Neural cell (in vitro differentiated cells): ENCODE data around the gene TGM5. TPM values are rescaled to one million over a fixed set of nuclear protein-coding genes. Genes with fewer than 3 reads are reported as not detected.
"Not testable (repeated sequence)": the region's sequence is repeated elsewhere in the genome, so short reads cannot be mapped to it uniquely, and the experiment has no call there.

Source experiments
- H2AFZ ChIP-seq: fragments of 200-600, 300-800 bp; sonication (generic), shearing (Covaris generic); 2 replicates; pipeline ENCODE4 v1.6.0; 2014; ENCODE audit warnings: low read depth, mild to moderate bottlenecking, antibody characterized with exemption, low read length, moderate library complexity
- H3F3A ChIP-seq: fragments of 200-600 bp; shearing (Covaris generic); 2 replicates; pipeline ENCODE4 v1.6.1; 2016; ENCODE audit warnings: mild to moderate bottlenecking, moderate library complexity, mixed read lengths, antibody characterized with exemption, low read length; ENCODE audit not compliant: insufficient read depth, poor library complexity, severe bottlenecking
- H3K27ac ChIP-seq: fragments of 200-600, 300-800 bp; sonication (generic), shearing (Covaris generic); 2 replicates; pipeline ENCODE4 v1.5.1; 2014; ENCODE audit warnings: mild to moderate bottlenecking, low read length, moderate library complexity
- H3K27me3 ChIP-seq: fragments of 300-800, 200-600 bp; sonication (generic), shearing (Covaris generic); 2 replicates; pipeline ENCODE4 v1.6.0; 2014; ENCODE audit warnings: mild to moderate bottlenecking, low read depth, low read length, moderate library complexity; ENCODE audit not compliant: insufficient read depth
- H3K36me3 ChIP-seq: fragments of 300-800, 200-600 bp; sonication (generic), shearing (Covaris generic); 2 replicates; pipeline ENCODE4 v1.5.1; 2014; ENCODE audit warnings: mild to moderate bottlenecking, antibody characterized with exemption, low read length, moderate library complexity; ENCODE audit not compliant: insufficient read depth
- H3K4me2 ChIP-seq: fragments of 300-800, 200-600 bp; sonication (generic), shearing (Covaris generic); 2 replicates; pipeline ENCODE4 v1.6.0; 2014; ENCODE audit warnings: mild to moderate bottlenecking, low read length
- H3K4me3 ChIP-seq: fragments of 300-800, 200-600 bp; sonication (generic), shearing (Covaris generic); 2 replicates; pipeline ENCODE4 v1.5.1; 2014; ENCODE audit warnings: mild to moderate bottlenecking, low read length, moderate library complexity
- H3K79me2 ChIP-seq: fragments of 200-600 bp; shearing (Covaris generic); replicated peaks from 2 replicates; pipeline ENCODE4 v1.6.0; 2014; ENCODE audit warnings: mild to moderate bottlenecking, low read length, moderate library complexity; ENCODE audit not compliant: insufficient read depth
- H3K9ac ChIP-seq: fragments of 300-800, 200-600 bp; sonication (generic), shearing (Covaris generic); 2 replicates; pipeline ENCODE4 v1.6.1; 2016; ENCODE audit warnings: mild to moderate bottlenecking, low read length, mixed read lengths
- H3K9me2 ChIP-seq: fragments of 200-600 bp; shearing (Covaris generic); 2 replicates; pipeline ENCODE4 v1.6.1; 2016; ENCODE audit warnings: mild to moderate bottlenecking, low read length, mixed read lengths; ENCODE audit not compliant: insufficient read depth
- H3K9me3 ChIP-seq: fragments of 200-600, 300-800 bp; sonication (generic), shearing (Covaris generic); 2 replicates; pipeline ENCODE4 v1.6.1; 2016; ENCODE audit warnings: mild to moderate bottlenecking, mixed run types, low read length, moderate library complexity, mixed read lengths
- H4K20me1 ChIP-seq: fragments of 200-600 bp; shearing (Covaris generic); 2 replicates; pipeline ENCODE4 v1.6.1; 2016; ENCODE audit warnings: mild to moderate bottlenecking, mixed run types; ENCODE audit not compliant: insufficient read depth
- CTCF ChIP-seq: fragments of 450-650 bp; IDR thresholded peaks from 2 replicates; pipeline ENCODE4 v1.5.1; 2014; ENCODE audit warnings: antibody characterized with exemption, mild to moderate bottlenecking, moderate library complexity; ENCODE audit not compliant: poor library complexity, severe bottlenecking
- EP300 ChIP-seq: fragments of 450-650 bp; conservative IDR thresholded peaks from 2 replicates; pipeline ENCODE4 v1.6.1; 2014; ENCODE audit warnings: antibody characterized with exemption, mild to moderate bottlenecking, moderate library complexity; ENCODE audit not compliant: poor library complexity, severe bottlenecking
- EZH2 ChIP-seq: fragments of 200-600, 300-800 bp; shearing (Covaris generic), sonication (generic); IDR thresholded peaks from 2 replicates; pipeline ENCODE4 v1.6.1; 2014; ENCODE audit warnings: antibody characterized with exemption, low read length, borderline replicate concordance, mild to moderate bottlenecking; ENCODE audit not compliant: insufficient read depth, poor library complexity, severe bottlenecking
- MXI1 ChIP-seq: fragments of 450-650 bp; conservative IDR thresholded peaks from 2 replicates; pipeline ENCODE4 v1.6.1; 2014; ENCODE audit warnings: antibody characterized with exemption, mild to moderate bottlenecking; ENCODE audit not compliant: poor library complexity, severe bottlenecking
- POLR2AphosphoS5 ChIP-seq: IDR thresholded peaks from 2 replicates; pipeline ENCODE4 v1.6.1; 2012
- RAD21 ChIP-seq: fragments of 450-650 bp; conservative IDR thresholded peaks from 2 replicates; pipeline ENCODE4 v1.6.1; 2014; ENCODE audit warnings: antibody characterized with exemption, mild to moderate bottlenecking, moderate library complexity
- REST ChIP-seq: IDR thresholded peaks from 2 replicates; pipeline ENCODE4 v1.6.1; 2012; ENCODE audit warnings: borderline replicate concordance
- SMC3 ChIP-seq: fragments of 450-650 bp; conservative IDR thresholded peaks from 2 replicates; pipeline ENCODE4 v1.6.1; 2014; ENCODE audit warnings: antibody characterized with exemption, mild to moderate bottlenecking, moderate library complexity; ENCODE audit not compliant: poor library complexity
- TAF1 ChIP-seq: IDR thresholded peaks from 2 replicates; pipeline ENCODE4 v1.6.1; 2012; ENCODE audit warnings: low read depth
- polyA plus RNA-seq: library from polyadenylated mRNA; depleted of rRNA; stranded (reverse); fragments of >200 nt; gene quantifications from 2 replicates; pipeline ENCODE4 v1.2.3, GENCODE V29; 2014

The TGM5 gene
- polyA plus RNA-seq, 1 donor from 2014 or later: not detected

GRCh38 chr15:43199945-43200488 is 66.7 kb downstream of the TGM5 start:
- no peak overlapping the region for H3K9ac ChIP-seq
- no peak overlapping the region for H2AFZ ChIP-seq
- no peak overlapping the region for H3K4me3 ChIP-seq
- H4K20me1 ChIP-seq: no peaks in the 10 kb centered on the region
- no peaks in the 10 kb centered on the region for H3K9me3 ChIP-seq
- no peaks in the 10 kb centered on the region for H3K9me2 ChIP-seq
- H3K27ac ChIP-seq: no peak overlapping the region
- H3F3A ChIP-seq: no peaks in the 10 kb centered on the region
- no peak overlapping the region for H3K4me2 ChIP-seq
- H3K36me3 ChIP-seq: no peaks in the 10 kb centered on the region
- H3K27me3 ChIP-seq: no peaks in the 10 kb centered on the region
- H3K79me2 ChIP-seq: no peaks in the 10 kb centered on the region
- no peak for TF ChIP-seq MXI1
- no peak for TF ChIP-seq SMC3
- TF ChIP-seq EP300: no peak
- no peak for TF ChIP-seq TAF1
- no peak for TF ChIP-seq CTCF
- TF ChIP-seq POLR2AphosphoS5: no peak
- TF ChIP-seq RAD21: no peak
- no peak for TF ChIP-seq REST
- TF ChIP-seq EZH2: no peak

- H3K4me3 ChIP-seq: no peak overlapping the region
- no peaks in the 10 kb centered on the region for H3K36me3 ChIP-seq
- H3F3A ChIP-seq: no peaks in the 10 kb centered on the region
- H3K79me2 ChIP-seq: no peaks in the 10 kb centered on the region
- no peaks in the 10 kb centered on the region for H3K9me2 ChIP-seq
- H3K4me2 ChIP-seq: no peak overlapping the region
- H3K27me3 ChIP-seq: no peaks in the 10 kb centered on the region
- no peaks in the 10 kb centered on the region for H3K9me3 ChIP-seq
- no peaks in the 10 kb centered on the region for H4K20me1 ChIP-seq
- H3K9ac ChIP-seq: no peak overlapping the region
- no peak overlapping the region for H3K27ac ChIP-seq
- H2AFZ ChIP-seq: no peak overlapping the region
- TF ChIP-seq MXI1 (no peak), POLR2AphosphoS5 (no peak), RAD21 (no peak), CTCF (no peak), SMC3 (no peak), EP300 (no peak)
These were observed 67.7 kb downstream of the TGM5 start for GRCh38 chr15:43198992-43199391.

GRCh38 chr15:43198556-43198955 is 68.2 kb downstream of the TGM5 start:
- not testable (repeated sequence) for H3K27me3 ChIP-seq, H3K79me2 ChIP-seq, H3K4me2 ChIP-seq, H3K36me3 ChIP-seq, H3K9me3 ChIP-seq, H3F3A ChIP-seq, H3K27ac ChIP-seq, H3K9ac ChIP-seq, H2AFZ ChIP-seq, H3K9me2 ChIP-seq, H4K20me1 ChIP-seq, H3K4me3 ChIP-seq

- not testable (repeated sequence) for H3K79me2 ChIP-seq, H3K4me2 ChIP-seq, H3K9me2 ChIP-seq, H3K9ac ChIP-seq, H3K27me3 ChIP-seq, H4K20me1 ChIP-seq, H3K36me3 ChIP-seq, H2AFZ ChIP-seq, H3K27ac ChIP-seq, H3K4me3 ChIP-seq, H3F3A ChIP-seq, H3K9me3 ChIP-seq
These were observed 69.0 kb downstream of the TGM5 start for GRCh38 chr15:43197773-43198172.
